HFF-Myc (cell line): ENCODE measurements around the gene ACOX3.

Experiments used
- DNase-seq: peaks from one replicate; pipeline ENCODE4 v3.0.0-alpha.2; 2011; ENCODE audit warnings: low read depth; ENCODE audit errors: extremely low read depth
- H3K4me3 ChIP-seq: replicated peaks from 2 replicates; pipeline ENCODE4 v1.5.1; 2011; ENCODE audit warnings: low read depth, mild to moderate bottlenecking, control low read depth, low read length
- CTCF ChIP-seq: IDR thresholded peaks from 2 replicates; pipeline ENCODE4 v1.5.1; 2012; ENCODE audit warnings: mild to moderate bottlenecking, low read depth, low read length, control low read depth; ENCODE audit errors: missing control alignments

The ACOX3 gene

GRCh38 chr4:8370835-8371595 lies 69.5 kb downstream of the ACOX3 start:
- no peak for TF ChIP-seq CTCF
- DNase-seq: no peak

GRCh38 chr4:8370106-8370787 lies 70.3 kb downstream of the ACOX3 start:
- no peak overlapping the region for H3K4me3 ChIP-seq
- no peak for TF ChIP-seq CTCF
- DNase-seq: no peak

More at GRCh38 chr4:8370835-8371595, 69.5 kb downstream of the ACOX3 start:
- H3K4me3 ChIP-seq: no peak overlapping the region

- H3K4me3 ChIP-seq: no peak overlapping the region
Observed at GRCh38 chr4:8369426-8370105, 71.0 kb downstream of the ACOX3 start.

GRCh38 chr4:8368998-8369397 lies 71.5 kb downstream of the ACOX3 start:
- no peak overlapping the region for H3K4me3 ChIP-seq
- DNase-seq: no peak
- no peak for TF ChIP-seq CTCF

More at GRCh38 chr4:8369426-8370105, 71.0 kb downstream of the ACOX3 start:
- DNase-seq: no peak
- TF ChIP-seq CTCF: no peak

GRCh38 chr4:8368061-8368481 lies 72.5 kb downstream of the ACOX3 start:
- H3K4me3 ChIP-seq: no peak overlapping the region
- no peak for TF ChIP-seq CTCF
- no peak for DNase-seq

GRCh38 chr4:8366601-8367000 lies 73.9 kb downstream of the ACOX3 start:
- no peak for DNase-seq
- TF ChIP-seq CTCF: no peak
- no peak overlapping the region for H3K4me3 ChIP-seq
